Measurements from ENCODE around the gene SMARCA4.
"Not testable (repeated sequence)": the region's sequence is repeated elsewhere in the genome, so short reads cannot be mapped to it uniquely, and the experiment has no call there.

SMARCA4 gene

DNA sequence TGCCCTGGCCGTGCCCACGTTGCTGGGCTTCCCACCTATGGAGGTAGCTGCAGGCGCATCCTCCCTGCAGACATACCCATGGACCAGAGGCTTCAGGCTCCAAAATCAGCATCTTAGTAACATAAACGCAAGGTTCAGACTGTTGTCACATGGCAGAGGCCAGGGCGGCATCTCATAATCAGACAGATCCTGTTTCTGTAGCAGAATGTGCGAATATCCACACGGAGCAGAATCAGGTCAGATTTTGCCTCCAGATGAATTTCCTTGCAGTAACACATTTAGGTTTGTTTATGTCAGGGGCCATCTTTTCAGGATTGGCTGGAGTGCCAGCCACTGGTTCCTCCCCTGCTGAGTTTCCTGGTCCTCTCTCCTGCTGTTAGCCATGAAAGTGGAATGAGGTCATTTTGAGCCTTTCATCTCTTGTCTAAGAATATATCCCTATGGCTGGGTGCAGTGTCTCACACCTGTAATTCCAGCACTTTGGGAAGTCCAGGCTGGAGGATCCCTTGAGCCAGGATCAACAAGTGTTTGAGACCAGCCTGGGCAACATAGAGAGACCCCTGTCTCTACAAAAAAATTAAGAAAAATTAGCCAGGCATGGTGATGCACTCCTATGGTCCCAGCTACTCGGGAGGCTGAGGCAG lies 20.5 kb downstream of the SMARCA4 start:
- no peak for DNase-seq

DNA sequence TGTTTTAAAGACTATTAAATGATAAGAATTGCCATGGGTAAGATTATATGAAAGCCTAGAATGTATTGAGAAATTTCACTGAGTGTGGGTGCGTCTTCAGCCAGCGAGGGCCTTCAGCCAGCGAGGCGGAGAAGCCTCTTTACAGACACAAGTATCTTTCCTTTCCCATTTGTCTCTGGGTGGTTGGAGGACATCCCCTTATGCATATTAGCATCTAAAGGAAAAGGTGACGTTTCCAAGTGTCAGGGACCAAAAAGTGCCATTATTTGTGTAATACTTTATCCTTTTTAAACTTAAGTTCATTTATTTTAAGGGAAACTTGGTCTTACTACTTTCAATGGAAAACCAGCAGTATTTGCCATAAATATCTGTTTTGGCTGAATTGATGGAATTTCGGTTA lies 22.2 kb downstream of the SMARCA4 start:
- DNase-seq: no peak

DNA sequence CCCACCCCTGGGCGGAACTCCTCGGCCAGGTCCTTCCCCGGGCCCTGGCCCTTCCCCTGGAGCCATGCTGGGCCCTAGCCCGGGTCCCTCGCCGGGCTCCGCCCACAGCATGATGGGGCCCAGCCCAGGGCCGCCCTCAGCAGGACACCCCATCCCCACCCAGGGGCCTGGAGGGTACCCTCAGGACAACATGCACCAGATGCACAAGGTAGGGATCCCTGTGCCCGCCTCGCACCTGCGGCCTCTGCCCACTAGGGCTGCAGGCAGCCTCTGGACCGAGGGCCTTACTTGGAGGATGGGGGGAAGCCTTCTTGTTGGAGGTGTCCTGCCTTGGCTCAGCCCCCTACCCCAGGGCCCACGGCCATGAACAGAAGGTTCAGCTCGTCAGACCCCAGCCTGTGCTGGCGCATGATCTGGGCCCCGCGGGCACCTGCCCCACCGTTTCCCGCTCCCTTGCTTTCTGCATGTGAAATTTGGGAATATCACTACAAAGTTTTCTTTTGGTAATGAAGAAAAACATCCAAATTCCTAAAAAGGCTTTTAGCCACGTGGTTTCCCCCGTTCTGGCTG lies 23.4 kb downstream of the SMARCA4 start:
- no peak for DNase-seq

DNA sequence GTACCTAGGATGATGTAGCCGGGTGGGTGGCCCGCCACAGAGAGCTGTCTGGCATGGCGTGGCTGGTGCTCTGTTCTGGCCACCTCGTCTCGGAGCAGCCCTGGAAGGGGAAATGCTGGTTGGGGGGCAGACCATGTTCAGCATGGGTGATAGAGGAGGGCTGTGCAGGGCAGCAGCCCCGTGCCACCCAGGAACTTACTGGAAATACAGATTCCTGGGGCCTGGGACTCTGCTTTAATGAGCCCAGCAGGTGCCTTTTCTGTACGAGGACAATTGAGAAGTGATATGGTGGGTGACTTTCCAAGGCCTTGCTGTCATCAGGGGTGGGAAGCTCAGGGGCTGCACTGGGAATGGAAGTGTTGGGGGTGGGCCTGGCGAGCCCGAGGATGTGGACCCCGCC lies 24.7 kb downstream of the SMARCA4 start:
- no peak for DNase-seq

DNA sequence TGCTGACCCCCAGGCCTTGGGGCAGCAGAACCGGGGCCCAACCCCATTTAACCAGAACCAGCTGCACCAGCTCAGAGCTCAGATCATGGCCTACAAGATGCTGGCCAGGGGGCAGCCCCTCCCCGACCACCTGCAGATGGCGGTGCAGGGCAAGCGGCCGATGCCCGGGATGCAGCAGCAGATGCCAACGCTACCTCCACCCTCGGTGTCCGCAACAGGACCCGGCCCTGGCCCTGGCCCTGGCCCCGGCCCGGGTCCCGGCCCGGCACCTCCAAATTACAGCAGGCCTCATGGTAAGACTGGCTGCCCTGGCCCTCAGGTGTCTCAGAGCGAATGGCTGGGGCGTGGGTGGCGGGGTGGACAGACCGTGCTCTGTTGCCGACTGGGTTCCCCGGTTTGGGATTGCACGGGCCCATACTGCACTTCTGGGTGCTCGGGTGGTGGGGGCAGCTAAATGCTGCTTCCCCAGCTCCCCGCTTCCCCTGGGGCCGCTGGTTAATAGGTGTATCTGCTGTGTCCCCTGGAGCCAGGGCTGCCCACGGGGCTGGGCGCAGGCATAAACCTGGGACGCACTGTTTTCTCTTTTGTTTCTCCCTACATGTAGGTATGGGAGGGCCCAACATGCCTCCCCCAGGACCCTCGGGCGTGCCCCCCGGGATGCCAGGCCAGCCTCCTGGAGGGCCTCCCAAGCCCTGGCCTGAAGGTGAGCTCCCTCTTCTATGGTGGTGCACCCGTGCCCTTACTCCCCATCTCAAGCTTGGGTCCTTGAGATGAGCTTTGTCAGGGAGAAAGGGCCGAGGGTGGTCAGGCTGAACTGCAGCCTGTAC lies 25.7 kb downstream of the SMARCA4 start:
- no peak for DNase-seq

DNA sequence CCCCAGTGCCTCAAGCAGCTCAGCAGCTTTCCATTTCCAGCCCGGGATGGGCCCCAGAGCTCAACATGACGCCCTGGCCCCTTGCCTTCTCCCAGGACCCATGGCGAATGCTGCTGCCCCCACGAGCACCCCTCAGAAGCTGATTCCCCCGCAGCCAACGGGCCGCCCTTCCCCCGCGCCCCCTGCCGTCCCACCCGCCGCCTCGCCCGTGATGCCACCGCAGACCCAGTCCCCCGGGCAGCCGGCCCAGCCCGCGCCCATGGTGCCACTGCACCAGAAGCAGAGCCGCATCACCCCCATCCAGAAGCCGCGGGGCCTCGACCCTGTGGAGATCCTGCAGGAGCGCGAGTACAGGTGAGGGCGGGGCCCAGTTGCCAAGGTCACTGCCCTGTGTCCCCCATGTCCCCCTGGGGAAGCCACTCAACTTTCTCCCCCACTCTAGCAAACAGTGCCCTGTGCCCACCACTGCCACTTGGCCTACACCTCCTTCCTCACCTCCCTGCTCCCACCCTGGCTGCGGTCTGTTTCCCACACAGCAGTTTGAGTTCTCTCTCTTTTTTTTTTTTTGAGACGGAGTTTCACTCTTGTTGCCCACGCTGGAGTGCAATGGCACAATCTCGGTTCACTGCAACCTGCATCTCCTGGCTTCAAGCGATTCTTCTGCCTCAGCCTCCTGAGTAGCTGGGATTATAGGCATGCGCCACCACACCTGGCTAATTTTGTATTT lies 26.9 kb downstream of the SMARCA4 start:
- DNase-seq: no peak

DNA sequence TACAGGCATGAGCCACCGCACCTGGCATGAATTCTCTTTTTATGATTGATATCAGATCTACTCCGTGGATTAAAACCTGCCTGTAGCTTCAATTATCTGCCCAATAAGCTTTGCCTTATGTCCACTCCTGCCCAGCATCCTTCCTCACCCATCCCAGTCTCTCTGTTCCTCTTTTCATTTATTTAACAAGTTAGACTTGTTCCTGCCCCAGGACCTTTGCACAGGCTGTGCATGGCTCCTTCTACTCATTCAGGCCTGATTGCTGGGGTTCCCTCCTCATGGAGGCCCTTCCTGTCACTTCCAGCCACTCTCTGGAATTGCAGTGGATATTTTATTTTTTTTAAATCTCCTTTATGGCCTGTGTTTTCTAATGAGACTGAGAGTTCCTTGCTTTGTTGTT lies 27.6 kb downstream of the SMARCA4 start:
- no peak for DNase-seq

DNA sequence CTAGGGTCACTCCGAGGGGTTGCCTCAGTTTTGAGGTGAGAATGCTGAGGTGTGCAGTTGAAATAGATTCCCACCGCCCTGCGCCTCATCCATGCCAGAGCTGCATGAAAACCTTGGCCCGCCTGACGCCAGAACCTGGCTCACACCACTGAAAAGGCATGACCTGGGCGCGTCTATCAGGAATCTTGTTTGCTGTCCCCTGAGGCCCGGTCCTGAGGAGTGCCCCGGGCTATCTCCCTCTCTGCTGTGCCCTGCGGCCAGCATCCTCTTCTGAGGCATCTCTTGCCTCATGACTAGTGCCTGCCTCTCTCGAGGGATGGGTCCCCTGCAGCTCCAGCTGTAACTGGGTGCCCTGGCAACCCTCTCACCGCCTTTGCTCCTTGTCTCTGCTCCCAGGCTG lies 28.1 kb downstream of the SMARCA4 start:
- no peak for DNase-seq

DNA sequence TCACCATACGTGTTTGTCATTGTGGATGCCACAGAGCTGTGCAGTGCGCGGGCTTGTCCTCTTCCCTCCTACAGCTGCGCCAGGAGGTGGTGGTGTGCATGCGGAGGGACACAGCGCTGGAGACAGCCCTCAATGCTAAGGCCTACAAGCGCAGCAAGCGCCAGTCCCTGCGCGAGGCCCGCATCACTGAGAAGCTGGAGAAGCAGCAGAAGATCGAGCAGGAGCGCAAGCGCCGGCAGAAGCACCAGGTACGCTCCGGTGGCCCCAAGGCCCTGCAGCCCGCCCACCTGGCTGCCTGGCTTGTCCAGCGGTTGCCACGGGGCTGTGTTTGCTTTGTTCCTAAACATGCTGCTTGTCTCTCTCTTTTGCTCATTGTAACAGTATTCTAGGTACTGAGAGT lies 30.2 kb downstream of the SMARCA4 start:
- DNase-seq: no peak

DNA sequence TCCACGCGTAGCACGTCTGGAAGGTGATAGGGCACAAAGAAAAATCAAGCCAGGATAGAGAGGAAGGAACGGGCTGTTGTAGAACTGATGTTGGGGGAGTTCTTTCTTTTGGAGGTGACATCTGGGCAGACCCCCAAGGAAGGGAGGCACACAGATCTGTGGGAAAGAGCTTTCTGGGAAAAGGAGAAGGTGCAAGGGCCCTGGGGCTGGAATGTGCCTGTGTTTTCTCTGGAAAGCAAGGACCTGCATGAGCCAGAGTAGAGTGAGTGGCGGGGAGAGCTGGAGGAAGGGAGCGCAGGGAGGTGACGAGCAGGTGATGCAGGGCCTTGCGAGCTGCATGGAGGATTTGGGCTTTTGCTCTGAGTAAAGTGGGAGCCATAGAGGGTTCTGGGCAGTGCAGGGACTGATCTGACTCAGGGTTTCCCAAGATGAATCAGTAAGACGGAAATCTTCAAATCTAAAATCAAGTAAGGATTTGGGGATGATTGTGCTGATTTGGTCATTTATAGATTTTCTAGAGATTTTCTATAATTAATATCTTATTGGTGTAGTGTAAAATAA lies 30.8 kb downstream of the SMARCA4 start:
- no peak for DNase-seq

DNA sequence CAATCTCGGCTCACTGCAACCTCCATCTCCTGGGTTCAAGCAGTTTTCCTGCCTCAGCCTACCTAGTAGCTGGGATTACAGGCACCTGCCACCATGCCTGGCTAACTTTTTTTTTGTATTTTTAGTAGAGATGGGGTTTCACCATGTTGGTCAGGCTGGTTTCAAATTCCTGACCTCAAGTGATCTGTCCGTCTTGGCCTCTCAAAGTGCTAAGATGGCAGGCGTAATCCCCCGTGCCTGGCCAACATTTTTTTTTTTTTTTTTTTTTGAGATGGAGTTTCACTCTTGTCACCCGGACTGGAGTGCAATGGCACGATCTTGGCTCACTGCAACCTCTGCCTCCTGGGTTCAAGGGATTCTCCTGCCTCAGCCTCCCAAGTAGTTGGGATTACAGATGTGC lies 31.3 kb downstream of the SMARCA4 start:
- DNase-seq: not testable (repeated sequence)

DNA sequence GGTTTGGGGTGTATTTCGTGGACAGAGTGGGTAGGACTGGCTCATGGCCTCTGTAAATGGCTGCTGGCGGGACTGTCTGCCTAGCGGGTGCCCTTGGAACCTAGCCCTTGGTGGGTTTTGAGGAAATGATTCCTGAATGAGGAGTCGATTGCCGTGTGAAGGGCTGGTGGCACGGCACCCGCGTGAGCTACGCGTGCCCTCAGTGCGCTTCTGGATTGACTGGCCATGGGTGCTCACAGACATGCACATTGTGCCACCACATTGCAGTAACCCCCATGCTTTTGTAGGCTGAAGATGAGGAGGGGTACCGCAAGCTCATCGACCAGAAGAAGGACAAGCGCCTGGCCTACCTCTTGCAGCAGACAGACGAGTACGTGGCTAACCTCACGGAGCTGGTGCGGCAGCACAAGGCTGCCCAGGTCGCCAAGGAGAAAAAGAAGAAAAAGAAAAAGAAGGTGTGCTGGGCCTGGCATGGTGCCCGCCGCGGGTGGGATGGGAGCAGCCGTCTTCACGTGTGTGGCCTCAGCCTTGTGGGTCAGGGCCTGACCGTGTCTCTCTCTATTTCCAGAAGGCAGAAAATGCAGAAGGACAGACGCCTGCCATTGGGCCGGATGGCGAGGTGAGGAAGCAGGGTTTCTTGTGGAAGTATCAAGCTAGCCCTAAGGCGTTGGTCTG lies 35.2 kb downstream of the SMARCA4 start:
- no peak for DNase-seq

DNA sequence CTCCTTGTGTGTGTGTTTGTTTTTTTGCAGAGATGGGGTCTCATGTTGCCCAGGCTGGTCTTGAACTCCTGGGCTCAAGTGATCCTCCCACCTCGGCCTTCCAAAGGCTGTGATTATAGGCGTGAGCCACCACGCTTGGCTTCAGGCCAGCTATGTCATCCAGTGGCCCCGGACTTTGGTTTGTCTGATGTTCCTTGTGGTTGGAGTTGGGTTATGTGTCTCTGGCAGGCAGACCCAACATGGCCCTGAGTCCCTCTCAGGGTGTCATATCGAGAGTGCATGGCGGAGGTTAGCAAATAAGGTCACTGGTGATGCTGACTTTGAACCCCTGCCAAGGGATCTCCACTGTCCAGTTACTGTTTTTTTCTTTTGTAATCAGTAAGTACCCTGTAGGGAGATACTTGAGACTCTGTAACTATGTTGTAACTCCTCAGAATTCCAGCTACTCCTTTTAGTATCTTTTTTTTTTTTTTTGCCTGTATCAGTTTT lies 37.3 kb downstream of the SMARCA4 start:
- DNase-seq: no peak

DNA sequence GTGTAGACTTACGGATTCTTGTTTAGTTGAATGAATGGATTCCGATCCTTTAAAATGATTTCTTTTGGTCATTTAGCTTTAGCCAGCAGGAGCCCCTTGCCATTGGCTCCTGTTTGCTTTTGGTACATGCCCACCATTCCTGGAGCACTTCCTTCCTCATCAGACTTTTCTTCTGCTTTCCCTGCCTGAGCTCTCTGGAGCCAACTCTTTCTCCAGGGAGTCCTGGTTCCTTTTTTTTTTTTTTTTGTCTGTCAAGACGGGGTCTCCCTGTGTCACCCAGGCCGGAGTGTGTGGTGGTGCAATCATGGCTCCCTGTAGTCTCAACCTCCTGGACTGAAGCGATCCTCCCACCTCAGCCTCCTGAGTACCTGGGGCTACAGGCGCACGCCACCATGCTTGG lies 37.8 kb downstream of the SMARCA4 start:
- DNase-seq: no peak

DNA sequence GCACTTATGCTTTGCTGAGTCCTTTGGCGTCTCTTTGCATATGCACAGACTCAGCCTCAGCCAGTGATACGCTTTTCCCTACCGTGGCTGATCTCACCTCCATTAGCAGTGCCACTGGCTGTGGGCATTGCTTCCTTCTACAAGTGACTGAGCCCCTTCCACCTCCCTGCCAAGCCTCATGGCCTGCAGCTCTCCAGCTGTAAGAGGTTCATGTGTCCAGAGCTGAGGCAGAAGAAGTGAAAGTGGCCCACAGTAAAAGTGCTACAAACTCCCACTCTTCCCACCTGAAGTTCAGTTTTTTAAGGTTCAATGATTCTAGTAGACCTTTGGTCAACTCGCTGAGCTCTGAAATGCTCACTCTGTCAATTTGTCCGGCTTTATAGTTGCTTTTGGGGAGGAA lies 44.7 kb downstream of the SMARCA4 start:
- DNase-seq: no peak

DNA sequence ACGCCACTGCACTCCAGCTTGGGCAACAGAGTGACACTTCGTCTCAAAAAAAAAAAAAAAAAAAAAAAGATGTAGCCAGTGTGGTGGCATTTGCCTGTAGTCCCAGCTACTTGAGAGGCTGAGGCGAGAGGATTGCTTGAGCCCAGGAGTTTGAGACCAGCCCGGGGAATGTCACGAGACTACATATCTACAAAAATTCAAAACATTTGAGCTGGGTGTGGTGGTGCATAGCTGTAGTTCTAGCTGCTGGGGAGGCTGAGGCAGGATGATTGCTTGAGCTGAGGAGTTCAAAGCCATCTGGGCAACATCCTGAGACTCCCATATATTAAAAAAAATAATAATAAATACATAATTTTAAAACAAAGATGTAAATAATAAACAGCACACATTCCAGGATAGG lies 46.6 kb downstream of the SMARCA4 start:
- DNase-seq: no peak

DNA sequence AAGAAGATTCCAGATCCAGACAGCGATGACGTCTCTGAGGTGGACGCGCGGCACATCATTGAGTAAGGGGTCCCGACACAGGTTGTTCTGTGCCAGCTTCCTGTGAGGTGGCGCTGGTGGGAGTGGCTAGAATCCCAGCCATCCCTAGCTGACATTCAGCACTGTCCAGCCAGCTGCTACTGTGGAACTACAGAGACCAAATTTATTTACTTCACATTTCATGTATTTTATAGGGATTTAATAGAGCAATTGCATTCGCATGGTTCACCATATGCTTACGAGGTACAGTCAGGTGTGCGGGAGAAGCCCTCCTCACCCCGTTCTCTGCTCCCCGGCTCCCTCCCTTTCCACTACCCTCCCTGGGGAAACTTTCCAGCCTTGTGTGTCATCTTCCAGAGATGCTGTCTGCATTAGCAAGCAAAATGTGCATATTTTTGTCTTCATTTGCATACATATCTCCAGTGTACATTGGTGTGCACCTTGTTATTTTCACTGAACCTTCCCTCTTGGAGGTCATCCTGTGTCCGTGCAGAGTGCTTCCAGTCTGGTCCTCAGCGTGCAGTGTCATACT lies 47.2 kb downstream of the SMARCA4 start:
- no peak for DNase-seq

DNA sequence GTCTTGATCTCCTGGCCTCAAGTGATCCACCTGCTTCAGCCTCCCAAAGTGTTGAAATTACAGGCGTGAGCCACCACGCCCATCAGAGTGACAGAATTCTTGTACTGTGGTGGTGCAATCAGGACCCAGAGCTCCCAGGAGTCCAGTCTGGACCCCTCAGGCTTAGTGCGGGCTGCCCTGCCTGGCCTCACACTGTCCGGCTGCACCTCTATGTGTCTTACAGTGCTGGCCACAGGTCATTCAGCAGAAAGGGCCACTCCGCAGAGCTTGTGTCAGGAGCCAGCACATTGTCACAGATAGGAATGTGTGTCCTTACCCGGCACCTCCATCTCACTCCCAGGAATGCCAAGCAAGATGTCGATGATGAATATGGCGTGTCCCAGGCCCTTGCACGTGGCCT lies 49.2 kb downstream of the SMARCA4 start:
- no peak for DNase-seq

DNA sequence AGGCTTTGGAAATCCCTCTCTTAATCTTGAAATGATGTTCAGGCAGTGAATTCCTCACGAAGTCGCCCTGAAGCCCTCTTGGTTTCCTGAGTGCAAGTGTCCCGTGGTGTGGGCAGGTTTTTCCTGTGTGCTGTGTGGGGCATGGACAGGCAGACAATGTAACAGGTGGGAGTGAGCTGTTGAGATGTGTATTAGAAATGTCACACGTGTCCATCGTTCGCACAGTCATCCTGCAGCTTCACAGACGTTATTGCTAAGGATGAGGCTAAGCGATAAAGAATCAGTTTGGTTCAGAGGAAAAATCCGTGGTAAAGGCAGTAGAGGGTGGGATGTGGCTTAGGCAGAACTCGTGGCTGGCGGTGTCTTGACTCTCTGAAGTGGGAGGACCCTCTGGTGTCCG lies 51.7 kb downstream of the SMARCA4 start:
- DNase-seq: no peak

DNA sequence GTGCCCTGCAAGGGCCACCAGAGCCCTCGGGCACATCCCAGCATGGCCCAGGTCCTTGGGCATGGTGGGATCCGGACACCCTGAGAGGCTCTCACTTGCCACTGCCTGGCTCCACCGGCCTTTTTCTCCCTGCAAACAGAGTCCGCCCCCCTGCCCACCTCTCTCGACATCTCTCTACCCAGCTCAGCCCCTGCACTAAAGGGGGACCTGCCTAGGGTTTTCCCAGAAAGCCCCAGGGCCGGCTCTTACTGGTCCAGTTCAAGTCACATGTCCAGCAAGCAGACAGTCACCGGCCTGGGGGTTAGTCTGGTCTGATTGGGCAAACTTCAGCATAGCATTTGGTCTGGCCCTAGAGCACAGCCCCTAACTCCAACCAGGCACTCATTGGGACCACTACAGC lies 52.9 kb downstream of the SMARCA4 start:
- DNase-seq: no peak

DNA sequence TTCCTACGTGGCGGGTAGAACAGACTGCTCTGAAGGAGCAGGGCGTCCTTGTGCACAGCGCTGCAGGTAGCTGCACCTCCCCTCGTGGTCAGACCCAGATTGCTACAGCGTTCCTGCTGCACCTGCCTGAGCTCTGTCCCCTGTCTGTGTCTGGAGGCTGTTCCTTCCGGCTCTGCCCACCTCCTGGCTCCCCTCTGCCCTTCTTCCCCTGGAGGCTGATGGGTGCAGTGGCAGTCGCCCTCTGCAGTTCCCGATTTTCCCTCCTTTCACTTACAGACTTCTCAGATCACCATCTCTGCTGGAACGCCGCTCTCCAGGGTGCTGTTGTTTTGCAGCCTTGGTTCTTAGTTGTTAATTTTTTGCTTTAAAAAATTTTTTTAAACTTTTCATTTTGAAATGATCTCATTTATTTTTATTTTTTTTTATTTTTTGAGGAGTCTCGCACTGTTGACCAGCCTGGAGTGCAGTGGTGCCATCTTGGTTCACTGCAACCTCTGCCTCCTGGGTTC lies 53.6 kb downstream of the SMARCA4 start:
- DNase-seq: no peak

DNA sequence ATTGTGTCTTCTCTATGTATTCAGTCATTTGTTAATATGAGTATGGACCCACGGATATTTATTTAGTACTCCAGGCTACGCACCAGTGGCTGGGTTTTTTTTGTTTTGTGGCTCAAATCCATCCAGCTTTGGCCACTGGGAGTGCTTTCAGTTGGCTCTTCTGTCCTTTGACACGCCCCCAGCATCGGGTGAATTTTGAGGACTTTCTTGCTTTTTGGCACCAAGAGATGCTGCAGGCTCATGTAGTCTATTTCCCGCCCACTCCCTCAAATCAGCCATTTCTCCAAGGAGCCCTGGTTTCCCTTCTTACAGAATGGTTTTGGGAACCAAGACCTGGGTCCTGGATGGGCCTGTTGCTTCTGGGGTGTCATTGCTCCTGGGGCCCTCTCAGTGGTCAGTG lies 55.8 kb downstream of the SMARCA4 start:
- DNase-seq: no peak

Measured in effector CD4-positive, alpha-beta T cell (primary cell).